ENCODE data around the gene PARD6B. TPM values are rescaled to one million over a fixed set of nuclear protein-coding genes. Genes with fewer than 3 reads are reported as not detected.
A peak's percentile ranks its signal among the peaks of the same experiment; 100 is the strongest.

PARD6B gene
- total RNA-seq, 1 donor from 2014 or later, result 13.1 TPM

DNA sequence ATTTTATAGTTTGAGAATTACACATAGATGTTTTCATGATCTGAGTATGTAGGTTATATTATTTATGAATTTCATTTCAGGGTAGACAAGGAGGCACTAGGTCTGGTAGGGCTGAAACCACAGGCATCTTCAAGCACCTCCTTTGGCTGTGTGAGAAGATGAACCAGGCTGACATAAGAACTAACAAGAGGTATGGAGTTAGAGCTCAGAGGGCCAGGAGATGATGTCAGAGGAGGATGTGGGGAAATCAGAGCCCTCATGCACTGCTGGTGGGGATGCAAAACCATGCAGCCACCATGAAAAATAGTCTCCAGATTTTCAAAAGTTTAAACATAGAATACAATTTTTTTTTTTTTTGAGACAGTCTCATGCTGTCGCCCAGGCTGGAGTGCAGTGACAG lies 26.4 kb upstream of the PARD6B start:
- Histone ChIP-seq H3K36me3 (ENCODE audit: insufficient read depth, low read length) (no peaks in the 10 kb centered on the region), H3K79me2 (ENCODE audit: insufficient read depth, low read length) (no peaks in the 10 kb centered on the region), H3K4me2 (ENCODE audit: low read length) (no peak overlapping the region), H3K4me3 (ENCODE audit: insufficient read depth, low read depth, low read length) (no peak overlapping the region), H4K20me1 (ENCODE audit: insufficient read depth, low read length) (no peaks in the 10 kb centered on the region), H3K9me3 (ENCODE audit: insufficient read depth, low read depth, low read length) (no peaks in the 10 kb centered on the region), H3K4me1 (ENCODE audit: insufficient read depth, low read length) (peaks cover 5% of the 10 kb centered on the region), H3K27ac (ENCODE audit: low read depth, low read length) (no peak overlapping the region), H3K27me3 (ENCODE audit: insufficient read depth, low read length) (no peaks in the 10 kb centered on the region), H3K9ac (ENCODE audit: low read length) (no peak overlapping the region), H2AFZ (ENCODE audit: low read depth, low read length) (no peak overlapping the region)
- Mint-ChIP-seq H3K9me3 (ENCODE audit: unreplicated experiment) (no peaks in the 10 kb centered on the region), H3K4me1 (ENCODE audit: low read depth, unreplicated experiment) (peaks cover 6% of the 10 kb centered on the region), H3K4me3 (ENCODE audit: unreplicated experiment) (no peak overlapping the region), H3K27me3 (ENCODE audit: low read depth, unreplicated experiment) (peaks cover 12% of the 10 kb centered on the region), H3K36me3 (ENCODE audit: low read depth, unreplicated experiment) (no peaks in the 10 kb centered on the region), H3K27ac (ENCODE audit: unreplicated experiment) (no peak overlapping the region)
- TF ChIP-seq, protein P1, sequence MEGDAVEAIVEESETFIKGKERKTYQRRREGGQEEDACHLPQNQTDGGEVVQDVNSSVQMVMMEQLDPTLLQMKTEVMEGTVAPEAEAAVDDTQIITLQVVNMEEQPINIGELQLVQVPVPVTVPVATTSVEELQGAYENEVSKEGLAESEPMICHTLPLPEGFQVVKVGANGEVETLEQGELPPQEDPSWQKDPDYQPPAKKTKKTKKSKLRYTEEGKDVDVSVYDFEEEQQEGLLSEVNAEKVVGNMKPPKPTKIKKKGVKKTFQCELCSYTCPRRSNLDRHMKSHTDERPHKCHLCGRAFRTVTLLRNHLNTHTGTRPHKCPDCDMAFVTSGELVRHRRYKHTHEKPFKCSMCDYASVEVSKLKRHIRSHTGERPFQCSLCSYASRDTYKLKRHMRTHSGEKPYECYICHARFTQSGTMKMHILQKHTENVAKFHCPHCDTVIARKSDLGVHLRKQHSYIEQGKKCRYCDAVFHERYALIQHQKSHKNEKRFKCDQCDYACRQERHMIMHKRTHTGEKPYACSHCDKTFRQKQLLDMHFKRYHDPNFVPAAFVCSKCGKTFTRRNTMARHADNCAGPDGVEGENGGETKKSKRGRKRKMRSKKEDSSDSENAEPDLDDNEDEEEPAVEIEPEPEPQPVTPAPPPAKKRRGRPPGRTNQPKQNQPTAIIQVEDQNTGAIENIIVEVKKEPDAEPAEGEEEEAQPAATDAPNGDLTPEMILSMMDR (IDR thresholded peaks at IDR 0.05; ENCODE audit: insufficient read depth, low read depth, low read length), result no peak
- TF ChIP-seq EZH2 (IDR thresholded peaks at IDR 0.05; ENCODE audit: insufficient read depth, low read length), result no peak
- FAIRE-seq, result no peak
- DNase-seq (ENCODE audit: low read depth), result peak; percentile 51

DNA sequence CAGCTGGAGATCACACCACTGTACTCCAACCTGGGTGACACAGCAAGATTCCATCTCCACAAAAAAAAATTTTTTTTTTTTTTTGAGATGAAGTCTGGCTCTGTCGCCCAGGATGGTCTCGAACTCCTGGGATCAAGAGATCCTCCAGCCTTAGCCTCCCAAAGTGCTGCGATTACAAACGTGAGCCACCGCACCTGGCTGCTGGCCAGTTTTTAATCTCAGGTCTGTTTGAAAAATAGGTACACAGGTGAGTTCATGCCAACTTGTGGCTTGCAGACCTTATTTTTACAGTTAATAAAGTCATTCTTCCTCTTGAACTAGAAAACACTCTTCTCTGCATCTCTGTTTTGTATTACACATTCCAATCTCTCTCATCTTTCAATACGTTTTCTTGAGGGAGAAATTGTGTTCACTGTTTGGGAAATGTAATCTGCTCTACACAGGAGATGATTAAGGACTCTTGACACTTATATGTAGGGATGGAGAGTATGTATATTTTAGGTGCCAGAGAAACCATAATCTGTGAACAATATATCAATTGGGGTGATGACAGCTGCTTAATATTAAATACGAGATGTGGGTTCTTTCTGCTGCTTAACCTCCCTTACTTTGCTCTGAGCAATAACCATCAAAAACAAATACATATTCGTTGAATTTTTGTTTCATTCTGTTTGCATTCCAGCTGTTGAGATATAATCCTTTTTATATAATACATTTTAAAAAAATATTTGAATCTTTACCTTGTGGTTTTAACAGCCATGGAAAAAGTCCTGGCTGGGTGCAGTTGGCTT lies 22.3 kb upstream of the PARD6B start:
- Mint-ChIP-seq H3K9me3 (ENCODE audit: unreplicated experiment) (no peaks in the 10 kb centered on the region), H3K36me3 (ENCODE audit: low read depth, unreplicated experiment) (no peaks in the 10 kb centered on the region), H3K4me3 (ENCODE audit: unreplicated experiment) (no peak overlapping the region), H3K27ac (ENCODE audit: unreplicated experiment) (no peak overlapping the region), H3K27me3 (ENCODE audit: low read depth, unreplicated experiment) (peaks cover 12% of the 10 kb centered on the region), H3K4me1 (ENCODE audit: low read depth, unreplicated experiment) (peaks cover 8% of the 10 kb centered on the region)
- DNase-seq (ENCODE audit: low read depth), result no peak
- no peaks in the 10 kb centered on the region for H3K79me2 ChIP-seq (ENCODE audit: insufficient read depth, low read length)
- no peak overlapping the region for H3K27ac ChIP-seq (ENCODE audit: low read depth, low read length)
- H3K9ac ChIP-seq (ENCODE audit: low read length), result no peak overlapping the region
- no peaks in the 10 kb centered on the region for H3K9me3 ChIP-seq (ENCODE audit: insufficient read depth, low read depth, low read length)
- no peak overlapping the region for H3K4me2 ChIP-seq (ENCODE audit: low read length)
- no peak for FAIRE-seq
- no peak overlapping the region for H2AFZ ChIP-seq (ENCODE audit: low read depth, low read length)
- TF ChIP-seq, protein P1 (IDR thresholded peaks at IDR 0.05; ENCODE audit: insufficient read depth, low read depth, low read length), result no peak
- TF ChIP-seq EZH2 (IDR thresholded peaks at IDR 0.05; ENCODE audit: insufficient read depth, low read length), result no peak
- peaks cover 7% of the 10 kb centered on the region for H3K4me1 ChIP-seq (ENCODE audit: insufficient read depth, low read length)
- no peak overlapping the region for H3K4me3 ChIP-seq (ENCODE audit: insufficient read depth, low read depth, low read length)
- no peaks in the 10 kb centered on the region for H3K27me3 ChIP-seq (ENCODE audit: insufficient read depth, low read length)
- no peaks in the 10 kb centered on the region for H3K36me3 ChIP-seq (ENCODE audit: insufficient read depth, low read length)
- H4K20me1 ChIP-seq (ENCODE audit: insufficient read depth, low read length), result no peaks in the 10 kb centered on the region

DNA sequence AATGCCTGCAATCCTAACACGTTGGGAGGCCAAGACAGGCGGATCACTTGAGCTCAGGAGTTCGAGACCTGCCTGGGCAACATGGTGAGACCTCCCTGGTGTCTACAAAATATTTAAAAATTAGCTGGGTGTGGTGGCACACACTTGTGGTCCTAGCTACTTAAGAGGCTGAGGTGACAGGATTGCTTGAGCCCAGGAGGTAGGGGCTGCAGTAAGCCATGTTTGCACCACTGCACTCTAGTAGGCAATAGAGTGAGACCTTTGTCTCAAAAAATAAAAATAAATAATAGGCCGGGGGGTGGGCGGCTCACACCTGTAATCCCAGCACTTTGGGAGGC lies 21.8 kb upstream of the PARD6B start:
- H3K79me2 ChIP-seq (ENCODE audit: insufficient read depth, low read length), result no peaks in the 10 kb centered on the region
- Mint-ChIP-seq H3K9me3 (ENCODE audit: unreplicated experiment) (no peaks in the 10 kb centered on the region), H3K4me3 (ENCODE audit: unreplicated experiment) (no peak overlapping the region), H3K27ac (ENCODE audit: unreplicated experiment) (no peak overlapping the region), H3K36me3 (ENCODE audit: low read depth, unreplicated experiment) (no peaks in the 10 kb centered on the region), H3K4me1 (ENCODE audit: low read depth, unreplicated experiment) (peaks cover 7% of the 10 kb centered on the region), H3K27me3 (ENCODE audit: low read depth, unreplicated experiment) (peaks cover 12% of the 10 kb centered on the region)
- FAIRE-seq (no peak), DNase-seq (ENCODE audit: low read depth) (no peak)
- H3K27ac ChIP-seq (ENCODE audit: low read depth, low read length), result no peak overlapping the region
- no peak for TF ChIP-seq EZH2 (IDR thresholded peaks at IDR 0.05; ENCODE audit: insufficient read depth, low read length)
- TF ChIP-seq, protein P1 (IDR thresholded peaks at IDR 0.05; ENCODE audit: insufficient read depth, low read depth, low read length), result no peak
- H3K9me3 ChIP-seq (ENCODE audit: insufficient read depth, low read depth, low read length), result no peaks in the 10 kb centered on the region
- H3K27me3 ChIP-seq (ENCODE audit: insufficient read depth, low read length), result no peaks in the 10 kb centered on the region
- H4K20me1 ChIP-seq (ENCODE audit: insufficient read depth, low read length), result no peaks in the 10 kb centered on the region
- no peak overlapping the region for H3K4me2 ChIP-seq (ENCODE audit: low read length)
- peaks cover 7% of the 10 kb centered on the region for H3K4me1 ChIP-seq (ENCODE audit: insufficient read depth, low read length)
- no peaks in the 10 kb centered on the region for H3K36me3 ChIP-seq (ENCODE audit: insufficient read depth, low read length)
- no peak overlapping the region for H2AFZ ChIP-seq (ENCODE audit: low read depth, low read length)
- no peak overlapping the region for H3K9ac ChIP-seq (ENCODE audit: low read length)
- no peak overlapping the region for H3K4me3 ChIP-seq (ENCODE audit: insufficient read depth, low read depth, low read length)

All from astrocyte (in vitro differentiated cells and primary cell).